Trophoblast cell (in vitro differentiated cells and primary cell): Measurements from ENCODE around the gene C9orf50.

Experiments
- DNase-seq, 2 donors: peaks; one replicate each; pipeline ENCODE4 v3.0.0-alpha.2; 2016
- H2AFZ ChIP-seq: 2 replicates; pipeline ENCODE4 v1.6.1; 2013; ENCODE audit warnings: low read length, moderate library complexity, mild to moderate bottlenecking; ENCODE audit not compliant: insufficient read depth, poor library complexity
- H2AK5ac ChIP-seq: 2 replicates; pipeline ENCODE4 v1.6.1; 2013; ENCODE audit warnings: mild to moderate bottlenecking, low read length
- H2BK120ac ChIP-seq: 2 replicates; pipeline ENCODE4 v1.6.1; 2013; ENCODE audit warnings: low read length, mild to moderate bottlenecking, moderate library complexity; ENCODE audit not compliant: insufficient read depth, poor library complexity
- H2BK12ac ChIP-seq: 2 replicates; pipeline ENCODE4 v1.6.1; 2013; ENCODE audit warnings: mild to moderate bottlenecking, low read length, moderate library complexity
- H2BK5ac ChIP-seq: 2 replicates; pipeline ENCODE4 v1.6.1; 2013; ENCODE audit warnings: low read length, low read depth, moderate library complexity, mild to moderate bottlenecking; ENCODE audit not compliant: poor library complexity
- H3K14ac ChIP-seq: 2 replicates; pipeline ENCODE4 v1.6.1; 2013; ENCODE audit warnings: mild to moderate bottlenecking, low read length
- H3K18ac ChIP-seq: 2 replicates; pipeline ENCODE4 v1.6.1; 2013; ENCODE audit warnings: mild to moderate bottlenecking, low read length
- H3K23ac ChIP-seq: 2 replicates; pipeline ENCODE4 v1.6.1; 2013; ENCODE audit warnings: low read length
- H3K27ac ChIP-seq: 2 replicates; pipeline ENCODE4 v1.5.1; 2013; ENCODE audit warnings: low read depth, mild to moderate bottlenecking, inconsistent platforms, low read length, moderate library complexity
- H3K27me3 ChIP-seq: 2 replicates; pipeline ENCODE4 v1.6.1; 2013; ENCODE audit warnings: inconsistent platforms, mild to moderate bottlenecking, low read length, moderate library complexity; ENCODE audit not compliant: insufficient read depth
- H3K36me3 ChIP-seq, 2 experiments: 1 replicate in 1 of 2; 2 replicates in 1 of 2; pipeline ENCODE4 v1.6.1; 2013; ENCODE audit warnings: low read length in 2 of 2, mild to moderate bottlenecking in 2 of 2, moderate library complexity in 1 of 2; ENCODE audit not compliant: insufficient read depth in 2 of 2, control insufficient read depth in 1 of 2
- H3K4ac ChIP-seq: 2 replicates; pipeline ENCODE4 v1.6.1; 2013; ENCODE audit warnings: low read depth, mild to moderate bottlenecking, low read length, moderate library complexity
- H3K4me1 ChIP-seq, 2 experiments: 1 replicate in 1 of 2; 2 replicates in 1 of 2; pipeline ENCODE4 v1.6.1; 2013; ENCODE audit warnings: low read length in 2 of 2, mild to moderate bottlenecking in 2 of 2, moderate library complexity in 1 of 2; ENCODE audit not compliant: insufficient read depth in 2 of 2, control insufficient read depth in 1 of 2
- H3K4me2 ChIP-seq: 2 replicates; pipeline ENCODE4 v1.6.1; 2013; ENCODE audit warnings: inconsistent platforms, mild to moderate bottlenecking, low read length, moderate library complexity
- H3K4me3 ChIP-seq: 2 replicates; pipeline ENCODE4 v1.5.1; 2013; ENCODE audit warnings: mild to moderate bottlenecking, low read depth, low read length, inconsistent platforms
- H3K79me1 ChIP-seq: one replicate; pipeline ENCODE4 v1.6.1; 2013; ENCODE audit warnings: low read length
- H3K79me2 ChIP-seq: 2 replicates; pipeline ENCODE4 v1.6.1; 2013; ENCODE audit warnings: low read length, mild to moderate bottlenecking; ENCODE audit not compliant: control insufficient read depth, insufficient read depth, poor library complexity
- H3K9ac ChIP-seq: 2 replicates; pipeline ENCODE4 v1.6.1; 2013; ENCODE audit warnings: mild to moderate bottlenecking, low read length
- H3K9me3 ChIP-seq: 2 replicates; pipeline ENCODE4 v1.6.1; 2013; ENCODE audit warnings: low read depth, mild to moderate bottlenecking, control low read depth, inconsistent platforms, low read length; ENCODE audit not compliant: insufficient read depth
- H4K12ac ChIP-seq: 2 replicates; pipeline ENCODE4 v1.6.1; 2013; ENCODE audit warnings: low read depth, mild to moderate bottlenecking, low read length, moderate library complexity
- H4K8ac ChIP-seq: 2 replicates; pipeline ENCODE4 v1.6.1; 2013; ENCODE audit warnings: low read depth, mild to moderate bottlenecking, low read length, moderate library complexity
- H4K91ac ChIP-seq: one replicate; pipeline ENCODE4 v1.6.1; 2013; ENCODE audit warnings: low read depth, mild to moderate bottlenecking, low read length, moderate library complexity
- WGBS: extraction: QIAGEN DNeasy Blood & Tissue Kit; methylation state at CpG from one replicate; pipeline ENCODE4 v1.1.7; 2013; ENCODE audit warnings: missing lambda C conversion rate; ENCODE audit not compliant: insufficient read length, insufficient coverage; ENCODE audit errors: extremely low coverage; 5-methylcytosine and 5-hydroxymethylcytosine counted together

The C9orf50 gene

DNA sequence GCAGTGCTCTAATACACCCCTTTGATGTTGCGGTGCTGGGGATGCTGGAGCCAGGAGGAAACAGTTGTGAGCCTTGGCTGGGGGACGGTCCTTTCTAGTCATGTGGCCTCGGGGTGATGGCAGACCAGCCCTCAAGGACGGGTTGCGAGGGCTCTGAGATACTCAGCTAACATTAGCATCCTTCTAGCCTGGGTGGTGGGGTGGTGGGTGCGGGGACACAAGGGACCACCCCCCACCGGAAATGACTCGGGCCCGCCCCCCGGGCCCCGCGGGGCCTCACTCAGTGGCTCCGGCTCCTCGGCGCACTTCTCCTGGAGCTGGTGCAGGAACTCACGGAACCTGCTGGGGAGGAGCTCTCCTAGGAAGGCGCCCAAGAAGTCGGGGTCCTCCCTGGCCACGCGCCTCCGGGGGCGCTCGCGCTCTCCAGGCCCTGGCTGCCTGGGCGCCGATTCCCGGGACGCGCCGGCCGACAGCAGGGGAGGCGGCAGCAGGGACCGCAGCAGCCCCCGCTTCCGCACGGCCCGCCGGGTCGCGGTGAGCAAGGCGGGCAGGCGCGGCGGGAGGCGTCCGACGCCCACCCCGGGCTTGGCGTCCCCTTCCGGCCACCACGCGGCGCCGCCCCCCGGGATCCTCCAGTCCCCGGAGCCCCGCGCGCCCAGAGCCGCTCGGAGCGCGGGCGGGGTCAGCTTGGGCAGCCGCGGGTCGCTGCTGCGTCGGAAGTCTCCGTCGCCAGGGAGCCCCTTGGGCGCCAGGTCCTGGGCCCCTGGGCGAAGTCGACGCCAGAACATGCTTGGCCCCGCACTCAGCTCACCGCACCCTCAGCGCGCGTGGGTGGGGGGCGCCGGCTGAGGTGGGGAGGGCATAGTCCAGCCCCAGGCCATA, 873 bp downstream of the C9orf50 start:
- peak overlapping the region; percentile 26 for H3K4ac ChIP-seq
- H3K79me1 ChIP-seq, result peaks cover 8% of the 10 kb centered on the region
- H3K18ac ChIP-seq, result peak overlapping the region; percentile 95
- H2BK12ac ChIP-seq, result peak overlapping the region; percentile 75
- H3K23ac ChIP-seq, result no peak overlapping the region
- peak overlapping the region; percentile 93 for H3K4me2 ChIP-seq
- peak overlapping the region; percentile 71 for H3K4me3 ChIP-seq
- peak overlapping the region; percentile 62 for H3K9ac ChIP-seq
- WGBS, result no CpG with 5 or more reads among the region's 82 CpGs
- H2AK5ac ChIP-seq, result peak overlapping the region; percentile 77
- peak overlapping the region; percentile 85 for H3K14ac ChIP-seq
- peak overlapping the region; percentile 64 for H4K8ac ChIP-seq
- H2BK120ac ChIP-seq, result peak overlapping the region; percentile 34
- H2BK5ac ChIP-seq, result peak overlapping the region; percentile 16
- H3K9me3 ChIP-seq, result no peaks in the 10 kb centered on the region
- H2AFZ ChIP-seq, result peak overlapping the region; percentile 33
- DNase-seq, result no peak
- no peaks in the 10 kb centered on the region for H3K36me3 ChIP-seq
- no peak overlapping the region for H3K27ac ChIP-seq
- peak overlapping the region; percentile 96 for H4K91ac ChIP-seq
- H3K27me3 ChIP-seq, result peaks cover 2% of the 10 kb centered on the region
- H4K12ac ChIP-seq, result peak overlapping the region; percentile 85
- H3K4me1 ChIP-seq, result peaks cover 7 to 11% of the 10 kb centered on the region in 2 experiments
- peaks cover 7% of the 10 kb centered on the region for H3K79me2 ChIP-seq

DNA sequence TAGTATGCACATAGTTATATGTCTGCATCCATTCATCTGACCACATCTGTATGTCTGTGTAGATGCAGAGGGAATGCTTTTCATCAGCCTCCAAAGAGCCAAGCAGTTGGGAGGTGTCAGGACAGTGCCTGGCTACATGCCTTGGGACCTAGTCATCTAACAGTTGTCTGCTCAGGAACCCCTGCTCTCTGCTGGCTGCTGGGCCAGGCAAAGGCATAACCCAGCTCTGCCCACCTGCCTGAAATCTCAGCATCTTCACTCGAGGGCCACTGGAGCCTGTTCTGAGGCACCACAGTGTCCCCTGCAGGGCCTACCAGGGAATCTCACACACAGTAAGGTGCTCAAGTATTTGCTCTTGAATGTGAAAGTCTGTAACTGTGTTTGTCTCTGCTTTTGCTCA, 3.7 kb downstream of the C9orf50 start:
- peaks cover 7 to 11% of the 10 kb centered on the region in 2 experiments for H3K4me1 ChIP-seq
- no peak overlapping the region for H2BK120ac ChIP-seq
- no peak overlapping the region for H3K14ac ChIP-seq
- no peak overlapping the region for H3K23ac ChIP-seq
- no peak overlapping the region for H3K4me2 ChIP-seq
- no peak overlapping the region for H3K27ac ChIP-seq
- no peak overlapping the region for H2BK12ac ChIP-seq
- H3K4me3 ChIP-seq, result no peak overlapping the region
- no peaks in the 10 kb centered on the region for H3K9me3 ChIP-seq
- H3K79me1 ChIP-seq, result peaks cover 8% of the 10 kb centered on the region
- no peak overlapping the region for H4K12ac ChIP-seq
- H3K4ac ChIP-seq, result no peak overlapping the region
- H4K91ac ChIP-seq, result no peak overlapping the region
- no CpG with 5 or more reads among the region's 1 CpG for WGBS
- peaks cover 7% of the 10 kb centered on the region for H3K79me2 ChIP-seq
- H3K36me3 ChIP-seq, result no peaks in the 10 kb centered on the region
- no peak overlapping the region for H2BK5ac ChIP-seq
- DNase-seq, result peak; percentile 93
- H3K27me3 ChIP-seq, result peaks cover 2% of the 10 kb centered on the region
- no peak overlapping the region for H3K9ac ChIP-seq
- no peak overlapping the region for H3K18ac ChIP-seq
- no peak overlapping the region for H2AFZ ChIP-seq
- no peak overlapping the region for H2AK5ac ChIP-seq
- no peak overlapping the region for H4K8ac ChIP-seq

DNA sequence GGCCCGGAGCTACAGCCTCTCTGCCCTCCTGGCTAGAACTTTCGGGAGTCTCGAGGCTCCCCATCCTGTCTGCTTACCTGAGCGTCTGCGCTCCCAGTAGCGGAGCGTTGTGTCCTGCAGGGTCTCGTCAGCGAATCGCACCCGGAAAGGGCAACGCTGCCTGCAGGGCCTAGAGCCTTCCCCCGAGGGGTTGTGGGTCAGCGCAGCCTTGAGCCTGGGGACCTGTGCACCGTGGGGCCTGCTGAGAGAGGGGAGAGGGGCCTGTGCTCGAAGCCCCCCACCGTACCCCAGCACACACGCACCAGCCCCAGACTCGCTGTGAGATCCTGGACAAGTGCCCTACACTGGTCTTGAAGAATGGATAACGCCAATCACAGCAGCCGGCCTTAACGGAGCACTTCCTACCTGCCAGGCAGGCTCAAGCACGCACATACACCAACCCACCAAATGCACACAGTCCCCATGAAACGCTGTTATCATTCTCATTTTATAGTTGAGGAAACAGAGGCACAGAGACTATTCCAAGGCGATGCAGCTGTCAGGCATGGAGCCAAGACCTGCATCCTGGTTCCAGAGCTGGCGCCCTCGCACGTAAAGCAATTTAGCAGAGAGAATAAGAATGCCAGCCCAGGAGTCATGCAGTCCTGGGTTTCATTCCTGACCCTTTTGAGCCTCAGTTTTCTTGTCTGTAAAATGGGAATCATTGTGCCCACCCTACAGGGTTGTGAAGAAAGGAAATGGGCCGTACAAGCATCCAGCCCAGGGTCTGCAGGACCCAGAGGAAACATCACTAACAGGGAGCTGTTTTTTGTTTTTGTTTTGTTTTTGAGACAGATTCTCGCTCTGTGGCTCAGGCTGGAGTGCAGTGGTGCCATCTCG, 5.3 kb downstream of the C9orf50 start:
- WGBS, result no CpG with 5 or more reads among the region's 31 CpGs
- H3K9ac ChIP-seq, result no peak overlapping the region

DNA sequence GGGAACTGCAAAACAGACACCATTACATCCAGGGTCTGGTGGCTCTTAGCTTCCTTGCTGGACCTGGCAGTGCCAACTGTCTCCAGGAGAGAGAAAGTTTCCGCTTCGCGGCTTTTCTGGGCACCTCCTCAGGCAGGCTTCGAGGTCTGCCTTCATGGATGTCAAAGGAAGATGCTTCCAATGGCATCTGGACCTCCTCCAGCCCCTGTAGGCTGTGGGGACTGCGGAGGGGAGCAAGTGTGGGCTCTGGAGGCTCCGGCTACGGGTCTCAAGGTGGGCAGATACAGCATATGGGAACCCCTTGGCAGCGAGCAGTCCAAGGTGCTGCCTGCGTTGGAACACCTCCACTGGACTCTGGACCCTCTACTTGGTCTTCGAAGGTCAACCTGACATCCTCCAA, 6.0 kb downstream of the C9orf50 start:
- Histone ChIP-seq H3K4me1 (peaks cover 8 to 11% of the 10 kb centered on the region in 2 experiments), H2BK120ac (no peak overlapping the region), H3K14ac (no peak overlapping the region), H4K12ac (no peak overlapping the region), H2AK5ac (no peak overlapping the region), H3K23ac (no peak overlapping the region), H3K27me3 (no peaks in the 10 kb centered on the region), H3K36me3 (no peaks in the 10 kb centered on the region), H3K9me3 (no peaks in the 10 kb centered on the region), H2BK12ac (no peak overlapping the region), H4K8ac (no peak overlapping the region), H3K18ac (no peak overlapping the region), H2BK5ac (no peak overlapping the region), H4K91ac (no peak overlapping the region), H3K79me2 (peaks cover 5% of the 10 kb centered on the region), H2AFZ (no peak overlapping the region), H3K9ac (no peak overlapping the region), H3K4me2 (no peak overlapping the region), H3K4me3 (no peak overlapping the region), H3K79me1 (peaks cover 11% of the 10 kb centered on the region), H3K27ac (no peak overlapping the region), H3K4ac (no peak overlapping the region)
- no peak for DNase-seq
- no CpG with 5 or more reads among the region's 10 CpGs for WGBS

More for the DNA sequence above, 5.3 kb downstream of the C9orf50 start:
- H3K79me1 ChIP-seq, result peaks cover 13% of the 10 kb centered on the region
- no peak overlapping the region for H3K4me2 ChIP-seq
- no peak overlapping the region for H3K18ac ChIP-seq
- peak overlapping the region; percentile 20 for H2BK12ac ChIP-seq
- H3K36me3 ChIP-seq, result no peaks in the 10 kb centered on the region
- H3K14ac ChIP-seq, result no peak overlapping the region
- H2BK5ac ChIP-seq, result no peak overlapping the region
- no peak overlapping the region for H2AK5ac ChIP-seq
- no peak overlapping the region for H3K4ac ChIP-seq
- H3K79me2 ChIP-seq, result peaks cover 9% of the 10 kb centered on the region
- no peaks in the 10 kb centered on the region for H3K9me3 ChIP-seq
- no peaks in the 10 kb centered on the region for H3K27me3 ChIP-seq
- H3K27ac ChIP-seq, result no peak overlapping the region
- H2BK120ac ChIP-seq, result no peak overlapping the region
- H3K4me3 ChIP-seq, result no peak overlapping the region
- no peak overlapping the region for H4K91ac ChIP-seq
- H3K23ac ChIP-seq, result no peak overlapping the region
- H2AFZ ChIP-seq, result no peak overlapping the region
- no peak overlapping the region for H4K8ac ChIP-seq
- no peak overlapping the region for H4K12ac ChIP-seq
- no peak for DNase-seq
- peaks cover 10 to 13% of the 10 kb centered on the region in 2 experiments for H3K4me1 ChIP-seq
